ENCODE results near the gene SFRP4.

DNA sequence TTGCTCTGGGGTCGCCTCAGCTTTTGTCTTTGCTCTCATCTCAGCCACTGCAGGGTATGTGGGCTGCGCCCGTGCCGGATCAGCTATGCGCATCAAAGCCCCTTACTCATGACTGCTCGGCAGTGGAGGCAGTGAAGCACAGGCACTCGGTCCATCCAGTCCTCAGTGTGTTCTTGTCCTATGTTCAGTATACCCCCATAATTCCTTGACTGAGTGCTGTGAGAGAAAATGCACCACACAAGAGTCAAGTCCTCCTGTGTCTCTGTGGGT is 31.3 kb upstream of the SFRP4 start:
- TF ChIP-seq, protein P1, sequence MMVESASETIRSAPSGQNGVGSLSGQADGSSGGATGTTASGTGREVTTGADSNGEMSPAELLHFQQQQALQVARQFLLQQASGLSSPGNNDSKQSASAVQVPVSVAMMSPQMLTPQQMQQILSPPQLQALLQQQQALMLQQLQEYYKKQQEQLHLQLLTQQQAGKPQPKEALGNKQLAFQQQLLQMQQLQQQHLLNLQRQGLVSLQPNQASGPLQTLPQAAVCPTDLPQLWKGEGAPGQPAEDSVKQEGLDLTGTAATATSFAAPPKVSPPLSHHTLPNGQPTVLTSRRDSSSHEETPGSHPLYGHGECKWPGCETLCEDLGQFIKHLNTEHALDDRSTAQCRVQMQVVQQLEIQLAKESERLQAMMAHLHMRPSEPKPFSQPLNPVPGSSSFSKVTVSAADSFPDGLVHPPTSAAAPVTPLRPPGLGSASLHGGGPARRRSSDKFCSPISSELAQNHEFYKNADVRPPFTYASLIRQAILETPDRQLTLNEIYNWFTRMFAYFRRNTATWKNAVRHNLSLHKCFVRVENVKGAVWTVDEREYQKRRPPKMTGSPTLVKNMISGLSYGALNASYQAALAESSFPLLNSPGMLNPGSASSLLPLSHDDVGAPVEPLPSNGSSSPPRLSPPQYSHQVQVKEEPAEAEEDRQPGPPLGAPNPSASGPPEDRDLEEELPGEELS (CRISPR knock-in tag; IDR thresholded peaks at IDR 0.05), result no peak
- TF ChIP-seq, protein P2, sequence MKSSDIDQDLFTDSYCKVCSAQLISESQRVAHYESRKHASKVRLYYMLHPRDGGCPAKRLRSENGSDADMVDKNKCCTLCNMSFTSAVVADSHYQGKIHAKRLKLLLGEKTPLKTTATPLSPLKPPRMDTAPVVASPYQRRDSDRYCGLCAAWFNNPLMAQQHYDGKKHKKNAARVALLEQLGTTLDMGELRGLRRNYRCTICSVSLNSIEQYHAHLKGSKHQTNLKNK (CRISPR knock-in tag; IDR thresholded peaks at IDR 0.05), result no peak
- TF ChIP-seq E2F1 (CRISPR knock-in tag; IDR thresholded peaks at IDR 0.05) (no peak), CTCF (IDR thresholded peaks at IDR 0.05) (no peak), GABPB1 (CRISPR knock-in tag; IDR thresholded peaks at IDR 0.05) (no peak), IRF2 (CRISPR knock-in tag; IDR thresholded peaks at IDR 0.05; ENCODE audit: borderline replicate concordance, low read depth) (no peak), SP1 (CRISPR knock-in tag; conservative IDR thresholded peaks at IDR 0.05) (no peak), ZNF121 (CRISPR knock-in tag; IDR thresholded peaks at IDR 0.05) (no peak), ESRRA (CRISPR knock-in tag; IDR thresholded peaks at IDR 0.05; ENCODE audit: borderline replicate concordance) (no peak), ZNF232 (CRISPR knock-in tag; IDR thresholded peaks at IDR 0.05) (no peak), ATF2 (CRISPR knock-in tag; IDR thresholded peaks at IDR 0.05; ENCODE audit: borderline replicate concordance, low read depth) (no peak), KAT7 (CRISPR knock-in tag; IDR thresholded peaks at IDR 0.05; ENCODE audit: borderline replicate concordance) (no peak)
- TF ChIP-seq, protein P3, sequence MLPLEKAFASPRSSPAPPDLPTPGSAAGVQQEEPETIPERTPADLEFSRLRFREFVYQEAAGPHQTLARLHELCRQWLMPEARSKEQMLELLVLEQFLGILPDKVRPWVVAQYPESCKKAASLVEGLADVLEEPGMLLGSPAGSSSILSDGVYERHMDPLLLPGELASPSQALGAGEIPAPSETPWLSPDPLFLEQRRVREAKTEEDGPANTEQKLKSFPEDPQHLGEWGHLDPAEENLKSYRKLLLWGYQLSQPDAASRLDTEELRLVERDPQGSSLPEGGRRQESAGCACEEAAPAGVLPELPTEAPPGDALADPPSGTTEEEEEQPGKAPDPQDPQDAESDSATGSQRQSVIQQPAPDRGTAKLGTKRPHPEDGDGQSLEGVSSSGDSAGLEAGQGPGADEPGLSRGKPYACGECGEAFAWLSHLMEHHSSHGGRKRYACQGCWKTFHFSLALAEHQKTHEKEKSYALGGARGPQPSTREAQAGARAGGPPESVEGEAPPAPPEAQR (CRISPR knock-in tag; IDR thresholded peaks at IDR 0.05), result no peak
- TF ChIP-seq, protein P4, sequence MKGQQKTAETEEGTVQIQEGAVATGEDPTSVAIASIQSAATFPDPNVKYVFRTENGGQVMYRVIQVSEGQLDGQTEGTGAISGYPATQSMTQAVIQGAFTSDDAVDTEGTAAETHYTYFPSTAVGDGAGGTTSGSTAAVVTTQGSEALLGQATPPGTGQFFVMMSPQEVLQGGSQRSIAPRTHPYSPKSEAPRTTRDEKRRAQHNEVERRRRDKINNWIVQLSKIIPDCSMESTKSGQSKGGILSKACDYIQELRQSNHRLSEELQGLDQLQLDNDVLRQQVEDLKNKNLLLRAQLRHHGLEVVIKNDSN (CRISPR knock-in tag; IDR thresholded peaks at IDR 0.05), result no peak

Measured in WTC11 (cell line).